NCI-H2227 treated with DMSO at 0.1 percent for 48 hours (cell line): ENCODE data around the gene MAD1L1.

ENCODE experiments used
- DNase-seq: peaks from one replicate; lab custom pipeline; 2025; lab: John Stamatoyannopoulos, UW

The MAD1L1 gene

DNA sequence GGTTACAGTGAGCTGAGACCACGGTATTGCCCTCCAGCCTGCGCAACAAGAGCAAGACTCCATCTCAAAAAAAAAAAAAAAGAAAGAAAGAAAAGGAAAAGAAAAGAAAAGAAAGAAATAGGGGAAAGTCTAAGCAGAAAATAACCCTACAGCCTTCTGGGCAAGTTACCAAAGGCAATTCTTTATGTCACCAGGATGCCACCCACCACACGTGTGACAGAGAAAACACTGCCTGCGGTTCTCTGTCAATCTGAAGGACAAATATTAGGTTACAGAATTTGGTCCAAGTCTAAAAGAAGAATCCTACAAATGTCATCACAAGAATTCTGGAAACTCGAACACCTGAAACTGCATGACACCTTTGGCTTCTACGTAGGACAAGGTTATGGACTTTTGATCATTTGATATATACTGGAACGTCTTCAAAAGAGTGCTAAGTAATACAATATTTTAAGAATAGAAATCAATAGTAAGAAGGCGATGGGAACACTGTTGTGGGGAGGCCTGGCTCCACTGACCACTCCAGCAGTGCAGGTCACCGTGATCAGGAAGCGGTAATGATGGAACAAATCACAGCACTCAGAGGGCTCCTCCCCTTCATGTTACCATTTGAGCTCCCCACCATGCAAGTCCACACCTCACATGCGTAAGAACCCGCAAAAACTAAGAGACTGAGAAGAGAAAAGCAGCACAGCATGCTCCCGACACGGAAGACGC, 75.8 kb downstream of the MAD1L1 start:
- no peak for DNase-seq

DNA sequence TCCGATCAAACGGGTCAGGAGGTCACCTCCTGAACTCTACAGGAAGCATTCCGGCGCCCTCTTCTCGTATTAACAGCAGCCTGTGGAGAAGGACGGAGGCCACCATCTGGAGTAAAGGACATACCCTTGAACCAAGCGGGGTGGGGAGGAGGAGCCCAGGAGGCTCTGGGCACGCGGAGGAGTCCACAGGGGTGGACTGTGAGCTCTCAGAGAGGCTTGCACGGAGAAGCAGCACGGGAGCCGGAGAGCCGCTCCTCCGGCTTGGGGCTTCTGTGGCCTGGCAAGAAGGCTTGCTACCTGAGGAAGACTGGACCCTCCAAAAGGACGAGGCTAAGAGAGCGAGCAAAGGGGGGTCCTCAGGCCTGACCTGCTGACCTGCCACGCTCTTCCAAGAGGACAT, 77.9 kb downstream of the MAD1L1 start:
- DNase-seq, result no peak

DNA sequence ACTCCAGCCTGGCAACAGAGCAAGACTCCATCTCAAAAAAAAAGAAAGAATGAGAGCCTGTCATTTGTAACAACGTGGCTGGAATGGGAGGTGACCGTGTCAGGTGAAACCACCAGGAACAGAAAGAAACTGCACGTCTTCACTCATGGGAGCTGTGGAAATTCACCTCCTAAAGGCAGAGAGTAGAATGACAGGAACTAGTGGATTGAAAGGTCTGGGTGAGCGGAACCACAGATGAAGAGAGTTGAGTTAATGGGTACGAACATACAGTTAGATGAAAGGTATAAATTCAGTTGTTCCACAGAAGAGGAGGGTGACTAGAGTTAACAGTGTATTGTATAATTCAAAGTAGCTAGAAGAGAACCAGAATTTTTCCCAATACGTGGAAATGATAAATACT, 78.6 kb downstream of the MAD1L1 start:
- DNase-seq, result no peak

DNA sequence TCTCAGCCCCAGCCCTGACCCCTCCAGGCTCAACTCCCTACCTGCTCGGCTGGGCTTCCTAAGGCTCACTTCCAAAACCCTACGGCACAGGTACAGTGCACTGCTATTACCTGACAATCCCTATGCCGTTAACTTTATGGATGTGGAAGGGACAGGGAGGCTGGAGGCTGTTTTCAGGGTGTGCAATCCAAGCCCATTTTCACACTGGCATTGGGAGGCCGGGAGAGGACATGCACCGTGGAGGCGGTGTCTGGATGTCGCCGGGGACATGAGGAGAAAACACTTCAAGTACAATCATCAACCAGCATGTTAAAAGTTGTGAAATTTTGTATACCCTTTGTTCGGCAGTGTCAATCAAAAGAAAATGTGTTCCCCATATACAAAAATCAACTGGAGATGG, 80.1 kb downstream of the MAD1L1 start:
- no peak for DNase-seq

DNA sequence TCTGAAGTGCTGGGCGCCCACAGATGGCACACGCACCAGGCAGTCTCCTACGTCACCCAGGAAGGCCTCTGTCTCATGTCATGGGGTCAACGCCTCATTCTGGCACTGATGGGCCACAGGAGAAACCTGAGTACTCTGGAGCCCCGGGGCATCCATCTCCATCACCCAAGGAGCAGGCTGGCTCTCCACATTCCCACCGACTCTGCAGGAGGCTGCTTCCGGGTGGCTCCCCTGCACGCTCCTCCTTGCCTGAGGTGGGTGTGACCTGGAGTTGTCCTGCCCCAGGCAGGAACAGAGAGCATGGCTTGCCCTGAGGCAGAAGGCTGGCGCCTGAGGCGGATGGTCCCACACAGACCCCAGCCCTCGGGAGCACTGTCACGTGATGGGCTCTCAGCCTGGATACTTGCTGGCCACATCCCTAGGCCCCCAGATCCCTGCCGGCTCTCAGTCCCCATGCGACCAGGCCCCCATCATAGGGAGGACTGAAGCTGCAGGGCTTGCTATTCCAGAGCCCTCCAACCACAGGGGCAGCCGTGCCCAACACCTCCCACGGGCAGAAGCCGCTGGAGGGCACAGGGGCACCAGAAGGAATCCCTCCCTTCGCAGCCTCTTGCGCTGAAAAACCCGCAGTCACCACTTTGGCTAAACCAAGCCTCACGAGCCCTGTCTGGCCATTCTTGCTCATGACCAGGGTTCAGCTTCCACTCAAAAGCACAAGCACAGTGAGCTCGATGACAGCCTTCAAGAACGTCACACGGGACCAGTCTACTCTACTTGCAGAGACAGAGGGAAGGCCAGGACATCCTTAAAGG, 80.7 kb downstream of the MAD1L1 start:
- no peak for DNase-seq

DNA sequence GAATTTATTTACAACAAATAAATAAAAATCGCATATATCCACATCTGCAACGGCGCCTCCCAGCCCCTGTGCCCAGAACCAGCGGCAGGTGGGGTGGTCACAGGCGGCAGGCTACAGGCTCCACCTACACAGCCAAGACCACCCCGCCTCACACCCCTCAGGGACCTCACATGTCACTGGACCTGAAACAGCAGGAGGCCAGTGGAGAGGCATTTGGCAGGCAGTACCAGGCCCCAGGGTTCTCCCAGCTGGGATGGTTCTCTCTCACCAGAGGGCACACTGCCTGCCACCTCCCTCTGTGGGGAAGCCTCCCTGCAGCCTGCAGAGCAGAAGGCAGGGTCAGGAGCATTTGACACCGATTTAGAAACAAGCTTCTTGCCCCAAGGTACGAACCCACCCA, 81.5 kb downstream of the MAD1L1 start:
- DNase-seq, result no peak

DNA sequence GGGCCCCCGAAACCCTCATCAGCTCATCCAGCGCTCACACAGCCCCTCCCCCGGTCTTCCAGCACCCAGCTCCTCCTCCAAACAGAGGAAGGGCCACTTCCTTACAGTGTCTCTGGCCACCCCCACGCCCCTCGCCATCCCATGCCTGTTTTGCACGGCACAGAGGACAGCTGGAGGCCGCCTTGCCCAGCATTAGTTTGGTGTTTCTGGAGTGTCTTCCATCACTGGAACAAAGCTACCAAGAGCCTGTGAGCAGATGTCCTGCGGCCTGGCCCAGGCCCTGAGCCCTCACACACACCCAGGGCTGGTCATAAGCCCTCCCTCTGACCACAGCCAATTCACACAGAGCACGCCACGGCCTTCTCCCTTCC, 82.3 kb downstream of the MAD1L1 start:
- no peak for DNase-seq

DNA sequence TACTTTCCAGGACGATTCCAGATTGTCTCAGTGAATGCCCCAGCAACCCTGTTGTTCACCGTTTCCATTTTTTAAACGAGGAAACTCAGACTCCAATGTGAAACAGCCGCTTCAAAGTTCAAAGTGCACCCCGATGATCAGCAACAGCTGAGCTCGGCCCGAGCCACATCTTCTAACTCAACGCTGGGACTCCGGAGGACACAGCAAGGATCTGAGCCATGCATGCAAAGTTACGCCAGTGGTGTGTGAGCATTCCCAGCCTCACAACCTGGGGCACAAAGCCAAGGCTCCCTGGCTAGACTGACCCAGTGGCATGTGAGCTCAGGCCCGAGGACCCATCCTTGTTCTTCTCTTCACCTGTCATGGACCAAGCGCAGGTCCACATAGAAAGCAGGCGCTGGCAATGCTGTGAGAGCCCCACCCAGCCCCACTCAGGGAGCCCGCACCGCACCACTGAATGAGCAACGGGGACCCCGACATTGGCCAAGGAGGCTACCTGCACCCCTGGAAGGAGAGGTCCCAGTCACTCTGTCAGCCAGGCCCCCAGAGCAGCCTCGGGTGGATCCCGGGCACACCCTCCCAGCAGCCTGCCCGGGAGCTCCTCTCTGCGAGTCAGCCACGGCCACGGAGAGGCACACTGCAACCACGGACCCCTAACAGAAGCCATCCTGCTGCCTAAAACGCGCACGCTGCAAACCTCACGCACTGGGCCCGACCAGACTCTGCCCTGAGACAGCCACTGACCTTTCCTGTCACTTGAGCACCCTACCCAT, 82.9 kb downstream of the MAD1L1 start:
- DNase-seq, result no peak

DNA sequence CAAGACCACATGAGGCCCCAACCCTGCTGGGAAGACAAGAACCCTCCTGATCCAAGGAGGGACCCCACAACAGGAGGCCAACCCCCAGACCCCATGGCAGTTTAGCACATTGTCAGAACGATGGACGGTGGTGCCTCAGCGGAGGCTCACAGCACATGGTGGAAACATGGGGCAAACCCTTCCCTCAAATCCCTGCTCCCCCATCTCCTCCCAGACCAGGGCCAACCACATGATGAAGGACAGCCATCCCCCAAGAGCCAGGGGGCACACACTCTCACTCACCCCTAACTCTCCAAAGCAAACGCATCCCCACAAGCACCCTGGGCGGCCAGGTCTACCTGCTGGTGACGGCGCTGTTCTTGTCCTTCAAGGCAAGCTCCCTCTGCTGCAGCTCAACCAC, 83.9 kb downstream of the MAD1L1 start:
- DNase-seq, result no peak

DNA sequence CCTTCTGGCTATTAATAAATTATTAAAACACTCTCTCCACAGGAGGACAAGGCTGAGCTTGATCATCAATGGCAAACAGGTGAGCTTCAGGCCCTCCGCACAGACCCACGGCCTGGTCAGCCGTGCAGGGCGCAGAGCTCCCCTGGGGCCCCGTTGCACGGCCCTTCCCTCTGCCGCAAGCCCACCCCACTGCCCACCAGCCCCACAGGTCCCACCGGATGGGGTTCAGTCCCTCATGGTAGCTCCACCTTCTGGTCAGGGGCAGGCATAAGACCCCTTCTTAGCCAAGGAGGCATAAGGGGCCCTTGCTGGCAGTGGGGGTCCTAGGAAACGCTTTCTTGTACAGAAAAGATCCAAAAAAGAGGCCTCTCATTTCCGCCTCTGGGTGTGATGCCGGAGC, 84.6 kb downstream of the MAD1L1 start:
- no peak for DNase-seq

DNA sequence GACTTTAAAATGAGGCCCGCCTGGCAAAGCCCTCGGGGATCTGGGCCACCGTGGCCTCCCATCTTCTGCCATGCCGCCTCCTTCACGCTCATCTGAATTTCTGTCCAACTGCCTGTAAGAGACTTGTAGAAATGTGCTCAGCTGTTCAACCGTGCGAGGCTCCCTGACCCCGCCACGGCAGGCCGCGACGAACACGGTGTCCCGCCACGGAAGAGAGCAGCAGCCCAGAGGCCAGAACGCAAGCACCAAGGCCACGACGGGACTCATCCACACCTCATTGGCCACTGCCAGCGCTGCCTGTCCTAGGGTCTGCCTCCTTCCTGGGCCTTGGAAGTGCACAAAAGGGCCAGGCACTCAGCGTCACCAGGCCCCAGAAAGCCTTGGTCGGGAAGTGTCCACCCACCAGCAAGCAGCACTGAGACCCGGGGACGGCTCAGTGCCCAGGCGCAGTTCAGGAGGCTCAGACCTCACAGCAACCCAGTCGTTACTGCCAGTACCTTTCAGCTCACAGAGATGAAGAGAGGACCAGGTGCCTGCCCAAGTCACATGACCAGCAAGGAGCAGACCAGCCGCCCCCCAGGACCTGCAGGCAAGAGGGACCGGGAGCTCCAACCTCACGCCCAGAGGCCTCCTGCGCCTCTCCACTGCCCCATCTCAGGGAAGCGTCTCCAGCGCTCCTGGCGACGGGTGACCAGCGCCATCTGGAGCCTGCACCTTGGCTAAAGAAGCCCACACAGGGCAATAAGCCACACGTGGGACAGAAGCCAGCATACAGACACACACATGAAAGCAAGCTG, 85.9 kb downstream of the MAD1L1 start:
- no peak for DNase-seq

DNA sequence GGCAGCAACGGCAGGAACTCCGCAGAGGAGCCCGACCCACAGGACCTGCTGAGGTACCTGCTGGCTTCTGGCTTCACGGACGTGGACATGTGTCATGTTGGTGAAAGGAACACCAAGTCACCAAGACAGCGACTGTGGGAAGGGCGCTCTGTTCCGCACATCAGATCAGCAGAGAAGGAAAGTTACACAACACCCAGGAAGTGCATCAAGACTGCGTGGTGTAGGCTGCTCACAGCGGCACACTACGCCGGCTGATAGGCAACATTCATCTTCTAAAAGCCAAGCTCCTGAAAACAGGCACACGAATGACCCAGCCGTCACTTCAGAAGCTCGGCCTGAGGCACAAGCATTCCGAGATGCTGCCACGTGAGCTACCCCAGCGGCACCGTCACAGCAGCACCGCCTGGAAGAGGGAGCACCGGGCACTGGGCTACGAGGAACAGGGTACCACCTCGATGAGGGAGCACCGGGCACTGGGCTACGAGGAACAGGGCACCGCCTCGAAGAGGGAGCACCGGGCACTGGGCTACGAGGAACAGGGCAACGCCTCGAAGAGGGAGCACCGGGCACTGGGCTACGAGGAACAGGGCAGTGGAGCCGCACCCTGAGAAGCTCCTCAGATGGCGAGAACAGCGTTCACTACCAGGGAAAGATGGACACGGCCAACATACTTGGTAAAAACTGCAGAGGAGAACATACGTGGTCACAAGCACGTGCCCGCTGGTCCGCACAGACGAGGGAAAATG, 86.7 kb downstream of the MAD1L1 start:
- no peak for DNase-seq

DNA sequence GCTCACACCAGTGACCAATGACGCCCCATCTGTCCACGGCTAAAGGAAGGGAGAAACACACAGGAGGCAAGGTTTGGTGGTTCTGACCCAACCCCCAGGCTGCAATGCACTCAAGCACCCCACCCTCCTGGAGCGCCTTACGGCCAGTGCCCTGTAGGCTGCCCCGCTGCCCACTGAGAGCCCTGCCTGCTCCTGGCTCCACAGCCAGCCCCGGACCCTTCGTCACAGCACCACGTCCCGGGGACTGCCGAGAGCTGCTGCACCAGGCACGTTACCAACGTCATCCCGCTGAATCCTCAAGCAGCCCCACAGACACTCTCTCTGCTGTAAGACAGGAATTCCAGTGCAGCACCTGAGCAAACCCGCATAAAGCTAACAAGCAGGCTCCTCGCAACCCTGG, 87.8 kb downstream of the MAD1L1 start:
- no peak for DNase-seq

DNA sequence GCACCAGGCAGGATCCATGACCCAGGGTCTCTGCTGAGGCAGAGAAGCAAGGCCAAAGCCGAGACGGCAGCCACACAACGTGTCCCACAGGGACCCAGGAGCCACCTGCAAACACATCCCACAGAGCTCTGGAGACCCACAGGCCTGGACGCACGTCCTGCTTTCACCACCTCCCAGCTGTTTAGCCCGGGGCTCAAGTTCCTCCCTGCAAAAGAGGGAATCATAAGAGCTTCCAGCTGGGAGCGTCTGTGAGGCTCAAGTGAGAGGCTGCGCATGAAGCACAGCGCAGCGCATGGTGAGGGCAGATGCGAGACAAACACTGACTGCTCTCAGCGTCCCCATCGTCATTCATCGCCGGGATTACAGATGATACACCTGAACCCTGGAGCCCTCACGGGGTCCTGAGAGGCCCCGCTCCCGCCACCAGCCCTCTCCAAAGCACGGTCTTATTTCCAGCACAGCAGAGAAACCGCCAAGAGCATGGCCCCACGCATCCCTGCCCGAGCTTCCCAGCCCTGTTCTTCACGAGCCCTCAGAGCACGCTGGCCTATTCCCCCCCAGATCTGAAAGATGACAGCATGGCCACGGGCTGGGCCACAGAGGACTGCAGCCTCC, 88.7 kb downstream of the MAD1L1 start:
- DNase-seq, result no peak

DNA sequence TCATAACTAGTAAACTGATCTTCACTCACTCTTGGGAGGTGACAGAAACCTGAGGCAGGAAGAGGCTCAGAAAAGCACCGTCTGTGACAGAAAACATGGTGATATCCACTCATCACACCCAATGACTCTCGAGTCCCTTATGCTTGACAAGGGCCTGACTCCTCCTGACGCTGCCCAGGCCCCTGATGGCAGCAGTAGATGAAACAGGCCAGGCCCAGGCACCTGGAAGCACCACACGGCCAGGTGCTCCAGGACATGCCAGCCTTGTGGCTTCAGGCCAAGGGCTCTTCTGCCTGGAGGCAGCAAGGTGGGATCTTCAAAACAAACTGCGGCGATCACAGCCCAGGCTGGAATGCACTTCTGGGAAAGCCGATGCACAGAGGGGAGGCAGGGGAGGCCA, 89.3 kb downstream of the MAD1L1 start:
- DNase-seq, result no peak

DNA sequence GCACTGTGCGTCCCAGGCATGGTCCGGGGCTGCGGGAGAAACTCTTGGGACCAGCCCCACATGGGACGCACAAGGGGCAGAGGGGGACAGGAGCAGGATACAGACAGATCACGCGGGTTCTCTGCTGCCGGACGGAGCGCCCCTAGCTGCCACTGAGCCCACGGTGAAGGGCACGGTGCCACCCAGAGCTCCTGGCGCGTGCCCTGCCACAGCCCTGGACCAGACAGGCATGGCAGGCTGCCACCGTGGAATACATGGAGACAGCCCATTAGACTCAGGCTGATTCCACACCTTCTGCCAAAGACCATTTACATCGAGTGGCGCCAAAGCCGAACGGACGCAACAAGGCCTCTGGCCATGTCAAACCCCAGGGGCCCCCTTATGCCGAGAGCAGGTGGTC, 90.4 kb downstream of the MAD1L1 start:
- DNase-seq, result no peak

DNA sequence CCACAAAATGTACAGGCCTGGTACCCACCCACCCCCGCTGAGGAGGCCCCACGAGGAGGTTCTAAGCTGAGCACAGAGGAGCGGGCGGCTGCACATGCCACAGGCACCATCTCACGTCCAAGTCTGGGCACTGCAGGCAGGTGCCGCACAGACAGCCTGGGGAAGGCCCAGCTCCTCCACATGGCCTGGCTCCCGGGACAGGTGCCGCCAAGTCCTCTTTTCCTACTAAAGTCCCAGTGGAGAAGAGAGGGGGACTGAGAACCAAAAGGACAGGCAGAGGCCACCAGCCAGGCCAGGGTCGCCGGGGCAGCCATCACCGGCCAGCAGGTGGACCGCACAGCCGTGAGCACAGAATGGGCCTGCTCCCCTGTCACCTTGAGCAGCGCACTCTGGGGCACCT, 91.1 kb downstream of the MAD1L1 start:
- no peak for DNase-seq

DNA sequence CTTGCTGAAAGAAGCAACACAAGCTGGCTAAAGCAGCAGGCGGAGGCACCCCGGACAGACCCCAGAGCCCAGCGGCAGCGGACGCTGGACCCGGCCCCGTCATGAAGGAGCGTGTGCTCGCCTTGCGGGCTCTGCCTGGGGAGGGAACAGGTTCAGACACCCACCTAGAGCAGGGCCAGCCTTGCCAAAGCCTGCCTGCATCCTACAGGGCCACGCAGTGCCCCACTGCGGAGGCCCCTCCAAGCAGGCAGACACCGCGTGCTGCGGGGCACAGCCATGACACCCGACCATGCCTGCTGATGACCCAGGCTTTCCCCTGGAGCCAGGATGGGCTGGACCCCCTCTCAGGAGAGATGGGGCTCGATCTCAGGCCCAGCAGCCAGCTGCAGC, 91.7 kb downstream of the MAD1L1 start:
- DNase-seq, result no peak

DNA sequence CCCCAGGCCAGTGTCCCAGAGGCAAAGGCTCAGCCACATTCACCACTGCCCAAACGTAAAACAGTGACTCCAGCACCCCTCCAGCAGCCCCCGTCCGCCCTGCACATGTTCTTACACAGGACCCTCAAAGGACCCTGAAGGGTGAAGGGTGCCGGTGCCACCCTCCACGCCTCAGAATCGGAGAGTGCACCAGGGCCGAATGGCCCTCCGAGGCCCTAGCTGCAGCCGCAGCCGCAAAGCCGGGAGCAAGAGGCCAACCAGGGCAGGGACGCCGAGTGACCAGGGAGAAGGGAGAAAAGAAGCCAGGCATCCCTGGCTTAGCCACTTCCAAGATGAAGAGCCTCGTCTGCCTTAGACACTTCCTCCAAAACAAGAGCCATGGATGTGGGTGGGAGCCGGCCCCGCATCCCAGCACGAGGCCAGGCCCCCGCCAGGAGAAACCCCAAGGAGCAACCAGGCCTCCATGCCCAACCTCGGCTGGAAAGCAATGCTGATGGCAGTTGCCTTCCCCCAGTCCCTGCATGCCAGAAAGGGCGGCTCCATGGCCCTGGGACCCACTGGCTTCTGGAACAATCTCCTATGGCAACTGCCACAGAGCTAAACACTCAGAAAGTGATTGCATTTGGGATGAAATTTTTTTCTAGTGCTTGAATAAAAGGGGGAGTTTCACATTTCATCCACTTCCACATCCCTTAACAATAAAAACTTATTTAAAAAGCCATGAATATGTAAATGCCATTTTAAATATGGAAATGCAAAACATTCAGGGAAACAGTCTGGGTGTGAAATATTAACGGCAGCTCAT, 92.3 kb downstream of the MAD1L1 start:
- DNase-seq, result no peak

DNA sequence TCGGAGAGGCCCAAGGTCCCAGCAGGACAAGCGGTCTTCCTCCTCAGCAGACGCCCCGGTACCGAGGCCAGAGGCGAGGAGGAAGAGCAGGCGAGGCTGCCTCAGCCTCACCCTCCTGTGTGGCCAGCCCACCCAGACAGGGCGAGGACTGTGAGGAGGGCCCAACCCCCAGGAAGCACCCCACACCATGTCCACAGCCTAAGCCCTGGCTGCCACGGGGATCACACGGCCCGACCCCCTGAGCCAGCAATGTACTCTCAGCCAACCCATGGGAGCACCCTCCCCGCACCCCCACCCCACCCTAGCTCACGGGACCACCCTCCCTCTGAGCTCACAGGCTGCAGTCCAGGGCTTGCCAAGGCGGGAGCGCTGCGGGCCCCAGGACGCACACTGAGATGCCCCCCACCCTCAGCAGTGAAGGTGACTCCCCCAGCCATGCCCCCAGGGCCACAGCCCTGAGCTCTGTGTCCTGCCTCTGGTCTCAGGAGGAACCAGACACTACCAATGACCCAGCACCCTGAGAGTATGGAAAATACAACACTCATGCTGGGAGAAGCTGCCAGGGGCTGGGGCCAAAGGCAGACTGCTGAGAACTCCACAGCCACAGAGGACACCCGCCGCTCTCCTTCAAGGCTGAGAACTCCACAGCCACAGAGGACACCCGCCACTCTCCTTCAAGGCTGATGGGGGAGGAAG, 93.6 kb downstream of the MAD1L1 start:
- DNase-seq, result no peak
